Uterus (tissue), 2 donors: ENCODE measurements around the gene DVL1.

Source experiments
- POLR2A ChIP-seq, 2 donors: fragments of 450-650 bp; IDR thresholded peaks; one replicate each; pipeline ENCODE4 v1.6.1; 2016; ENCODE audit warnings: antibody characterized with exemption in 2 of 2, mild to moderate bottlenecking in 1 of 2, moderate library complexity in 1 of 2
- TF ChIP-seq, protein P1 (sequence below), 4 experiments: fragments of 200-600 bp in 2 of 4; fragments of 450-650 bp in 2 of 4; sonication (generic) in 2 of 4; IDR thresholded peaks; one replicate each; pipeline ENCODE4 v1.5.1; 2016 to 2019; ENCODE audit warnings: antibody characterized with exemption in 4 of 4, mild to moderate bottlenecking in 2 of 4, moderate library complexity in 1 of 4

- TF ChIP-seq, protein P1, sequence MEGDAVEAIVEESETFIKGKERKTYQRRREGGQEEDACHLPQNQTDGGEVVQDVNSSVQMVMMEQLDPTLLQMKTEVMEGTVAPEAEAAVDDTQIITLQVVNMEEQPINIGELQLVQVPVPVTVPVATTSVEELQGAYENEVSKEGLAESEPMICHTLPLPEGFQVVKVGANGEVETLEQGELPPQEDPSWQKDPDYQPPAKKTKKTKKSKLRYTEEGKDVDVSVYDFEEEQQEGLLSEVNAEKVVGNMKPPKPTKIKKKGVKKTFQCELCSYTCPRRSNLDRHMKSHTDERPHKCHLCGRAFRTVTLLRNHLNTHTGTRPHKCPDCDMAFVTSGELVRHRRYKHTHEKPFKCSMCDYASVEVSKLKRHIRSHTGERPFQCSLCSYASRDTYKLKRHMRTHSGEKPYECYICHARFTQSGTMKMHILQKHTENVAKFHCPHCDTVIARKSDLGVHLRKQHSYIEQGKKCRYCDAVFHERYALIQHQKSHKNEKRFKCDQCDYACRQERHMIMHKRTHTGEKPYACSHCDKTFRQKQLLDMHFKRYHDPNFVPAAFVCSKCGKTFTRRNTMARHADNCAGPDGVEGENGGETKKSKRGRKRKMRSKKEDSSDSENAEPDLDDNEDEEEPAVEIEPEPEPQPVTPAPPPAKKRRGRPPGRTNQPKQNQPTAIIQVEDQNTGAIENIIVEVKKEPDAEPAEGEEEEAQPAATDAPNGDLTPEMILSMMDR (IDR thresholded peaks at IDR 0.05): no peak
- peak in 1 of 2 donors; percentile 9 for TF ChIP-seq POLR2A (IDR thresholded peaks at IDR 0.05)
Observed at GRCh38 chr1:1359664-1360468, 10.6 kb upstream of the DVL1 start.
